HG03135 (cell line): ENCODE measurements around the gene ACTG1.
"Not testable (repeated sequence)": the region's sequence is repeated elsewhere in the genome, so short reads cannot be mapped to it uniquely, and the experiment has no call there.

Experiments
- ATAC-seq: cut with Tn5 transposase; IDR thresholded peaks from one replicate; pipeline ENCODE4 v1.9.1; 2021; ENCODE audit warnings: mild to moderate bottlenecking, moderate library complexity; ENCODE audit not compliant: unreplicated experiment

Gene ACTG1

GRCh38 chr17:81533339-81534141 lies 20.9 kb upstream of the ACTG1 start:
- no peak for ATAC-seq

GRCh38 chr17:81532490-81533287 lies 20.1 kb upstream of the ACTG1 start:
- no peak for ATAC-seq

- not testable (repeated sequence) for ATAC-seq
Measured at GRCh38 chr17:81531998-81532404, 19.4 kb upstream of the ACTG1 start.

GRCh38 chr17:81531013-81531412 lies 18.4 kb upstream of the ACTG1 start:
- not testable (repeated sequence) for ATAC-seq

- ATAC-seq, result no peak
Measured at GRCh38 chr17:81529437-81529803, 16.8 kb upstream of the ACTG1 start.

- ATAC-seq, result no peak
Measured at GRCh38 chr17:81528651-81529436, 16.2 kb upstream of the ACTG1 start.

- ATAC-seq, result no peak
Measured at GRCh38 chr17:81528384-81528650, 15.7 kb upstream of the ACTG1 start.

GRCh38 chr17:81527591-81528383 lies 15.2 kb upstream of the ACTG1 start, which contains the start of gene FSCN2:
FSCN2 (plus strand) TSS chr17:81528377; CDS start chr17:81528532, 155 bp downstream.
- no peak for ATAC-seq

- no peak for ATAC-seq
Measured at GRCh38 chr17:81526662-81527571, 14.3 kb upstream of the ACTG1 start.

GRCh38 chr17:81524865-81525159 lies 12.2 kb upstream of the ACTG1 start:
- ATAC-seq, result no peak

- ATAC-seq, result no peak
Measured at GRCh38 chr17:81524039-81524864, 11.7 kb upstream of the ACTG1 start.

- ATAC-seq, result no peak
Measured at GRCh38 chr17:81523402-81524038, 10.9 kb upstream of the ACTG1 start.

- ATAC-seq, result no peak
Measured at GRCh38 chr17:81522491-81523401, 10.1 kb upstream of the ACTG1 start.

GRCh38 chr17:81520021-81520901 lies 7.7 kb upstream of the ACTG1 start:
- ATAC-seq, result no peak

GRCh38 chr17:81519284-81520020 lies 6.9 kb upstream of the ACTG1 start:
- ATAC-seq, result no peak

GRCh38 chr17:81518785-81519283 lies 6.2 kb upstream of the ACTG1 start:
- no peak for ATAC-seq
